Panc1 (cell line): ENCODE measurements around the gene PCCA. TPM values are rescaled to one million over a fixed set of nuclear protein-coding genes. Genes with fewer than 3 reads are reported as not detected.

ENCODE experiments used
- ATAC-seq: fragments of 200-7000 bp; cut with Tn5 transposase; 2 replicates; pipeline ENCODE4 v1.9.1; 2020; ENCODE audit warnings: mild to moderate bottlenecking, moderate library complexity
- BruUV-seq: library from RNA; stranded (reverse); fragments of 400-500 nt; replicated peaks from 2 replicates; lab custom pipeline; 2021; lab: Mats Ljungman, UMichigan
- CTCF ChIA-PET: fragments of 300-600 bp; sonication (Branson Sonifier 250); formaldehyde crosslinking; loops from one replicate; lab custom pipeline; 2022; ENCODE audit warnings: antibody characterized with exemption; lab: Charles Lee
- POLR2A ChIA-PET: fragments of 300-600 bp; sonication (Branson Sonifier 250); formaldehyde crosslinking; loops from one replicate; lab custom pipeline; 2022; ENCODE audit warnings: antibody characterized with exemption; lab: Charles Lee
- DNase-seq: peaks from one replicate; pipeline ENCODE4 v3.0.0-alpha.2; 2010; ENCODE audit warnings: low read depth, low spot score
- H3K27ac ChIP-seq: 2 replicates; pipeline ENCODE4 v1.5.1; 2011; ENCODE audit warnings: mild to moderate bottlenecking, low read length, inconsistent platforms
- H3K27me3 ChIP-seq: fragments of 200-500 bp; sonication (Bioruptor generic); 2 replicates; pipeline ENCODE4 v1.6.0; 2014; ENCODE audit warnings: low read length, inconsistent platforms; ENCODE audit not compliant: control insufficient read depth, insufficient read depth
- H3K36me3 ChIP-seq: fragments of 200-500 bp; sonication (Bioruptor generic); 2 replicates; pipeline ENCODE4 v1.5.1; 2014; ENCODE audit warnings: inconsistent platforms, mild to moderate bottlenecking, low read length, moderate library complexity; ENCODE audit not compliant: control insufficient read depth, insufficient read depth
- H3K4me1 ChIP-seq: 2 replicates; pipeline ENCODE4 v1.5.1; 2011; ENCODE audit warnings: inconsistent platforms, mild to moderate bottlenecking, low read length, moderate library complexity; ENCODE audit not compliant: control insufficient read depth, insufficient read depth
- H3K4me3 ChIP-seq, 2 experiments: 2 replicates each; pipeline ENCODE4 v1.5.1; 2011 to 2012; ENCODE audit warnings: low read depth in 2 of 2, low read length in 2 of 2, mild to moderate bottlenecking in 2 of 2, inconsistent platforms in 1 of 2, moderate library complexity in 1 of 2
- H3K9me3 ChIP-seq: fragments of 200-500 bp; sonication (Bioruptor generic); 2 replicates; pipeline ENCODE4 v1.5.1; 2014; ENCODE audit warnings: low read depth, mild to moderate bottlenecking, inconsistent platforms, low read length, moderate library complexity; ENCODE audit not compliant: control insufficient read depth, insufficient read depth
- POLR2AphosphoS5 ChIP-seq: IDR thresholded peaks from 2 replicates; pipeline ENCODE4 v1.6.1; 2012; ENCODE audit warnings: mild to moderate bottlenecking, low read depth, low read length, moderate library complexity
- SIN3A ChIP-seq: IDR thresholded peaks from 2 replicates; pipeline ENCODE4 v1.6.1; 2012; ENCODE audit warnings: low read depth, mild to moderate bottlenecking, low read length, moderate library complexity, borderline replicate concordance; ENCODE audit not compliant: insufficient read depth
- TCF7L2 ChIP-seq: IDR thresholded peaks from 2 replicates; pipeline ENCODE4 v1.6.1; 2011; ENCODE audit warnings: mild to moderate bottlenecking, low read depth, low read length, inconsistent platforms
- in situ Hi-C: cut with HindIII; loops from 2 replicates; pipeline ENCODE4 v1.10.0; 2016; ENCODE audit warnings: low sequenced_read_pairs, low pct_unique_long_range_greater_than_20kb
- intact Hi-C: fragments of 100-400 bp; cut with micrococcal nuclease; formaldehyde crosslinking; loops from one replicate; pipeline ENCODE4 v1.10.0; 2022; ENCODE audit not compliant: unreplicated experiment
- total RNA-seq: library from RNA; stranded (reverse); gene quantifications from one replicate; pipeline ENCODE4 v1.2.1, GENCODE V29; 2021; ENCODE audit not compliant: unreplicated experiment
- TF ChIP-seq, protein P1 (sequence below): fragments of 450-650 bp; IDR thresholded peaks from 2 replicates; pipeline ENCODE4 v1.5.1; 2017; ENCODE audit warnings: mild to moderate bottlenecking
- TF ChIP-seq, protein P2 (sequence below), 2 experiments: IDR thresholded peaks; 2 replicates each; pipeline ENCODE4 v1.6.1; 2011 to 2012; ENCODE audit warnings: low read depth in 2 of 2, control low read depth in 1 of 2, low read length in 1 of 2, mild to moderate bottlenecking in 1 of 2, moderate library complexity in 1 of 2; ENCODE audit not compliant: insufficient read depth in 1 of 2

PCCA gene
- total RNA-seq, 1 experiment from 2014 or later: 14.7 TPM

DNA sequence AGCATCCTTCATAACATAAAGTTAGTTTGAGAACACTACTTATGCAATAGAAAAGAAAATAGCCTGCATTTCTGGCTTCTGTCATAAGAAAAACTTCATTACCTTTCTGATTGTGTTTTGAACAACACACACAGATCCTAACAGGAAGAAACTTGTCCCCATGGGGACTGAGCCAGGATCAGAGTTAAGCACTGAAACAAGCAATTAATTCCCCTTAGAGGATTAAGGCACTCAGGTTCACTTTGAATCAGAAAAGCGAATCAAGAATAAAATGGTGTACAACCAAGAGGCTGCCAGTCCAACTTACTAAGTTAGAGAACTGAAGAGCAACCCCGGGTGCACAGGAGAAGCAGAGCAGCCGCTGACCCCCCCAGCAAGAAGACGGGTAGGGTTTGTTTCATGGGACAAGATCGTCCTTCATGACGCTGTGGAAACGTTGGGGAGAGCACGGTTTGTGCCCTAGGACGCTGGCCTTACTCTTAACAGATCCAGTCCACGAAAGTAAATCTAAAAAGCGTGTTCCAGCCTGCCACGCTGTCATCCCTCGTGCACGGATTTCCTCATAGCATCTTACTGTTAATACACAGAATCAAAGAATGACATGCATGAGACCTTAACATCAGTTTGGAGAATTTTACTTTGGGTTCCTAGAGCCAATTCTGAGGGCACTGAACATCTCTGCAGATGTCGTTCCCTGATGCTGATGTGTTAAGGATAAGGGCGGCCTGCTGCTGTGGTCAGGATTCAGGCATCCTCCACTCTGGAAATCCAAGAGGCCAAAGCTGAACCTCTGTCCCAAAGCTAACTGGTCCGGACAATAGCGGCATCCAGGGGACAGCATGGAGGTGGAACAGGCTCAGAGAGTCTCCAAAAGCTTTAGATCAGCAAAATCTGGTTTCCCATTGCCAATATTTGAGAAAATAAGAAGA, 453.3 kb downstream of the PCCA start:
- Histone ChIP-seq H3K27me3 (no peaks in the 10 kb centered on the region), H3K9me3 (no peaks in the 10 kb centered on the region), H3K4me1 (no peaks in the 10 kb centered on the region), H3K36me3 (no peaks in the 10 kb centered on the region), H3K27ac (no peak overlapping the region), H3K4me3 (no peak overlapping the region)
- no TSS peak for BruUV-seq
- in situ Hi-C loops: no loop called here
- ChIA-PET POLR2A (no interaction called here), CTCF (interaction anchor here (0.6 kb wide), 1 partner anchor 864 kb away, joined by 3 read pairs; no protein-coding TSS in a partner anchor)
- ATAC-seq (no peak), DNase-seq (no peak)
- intact Hi-C loops: no loop called here
- TF ChIP-seq, protein P1, sequence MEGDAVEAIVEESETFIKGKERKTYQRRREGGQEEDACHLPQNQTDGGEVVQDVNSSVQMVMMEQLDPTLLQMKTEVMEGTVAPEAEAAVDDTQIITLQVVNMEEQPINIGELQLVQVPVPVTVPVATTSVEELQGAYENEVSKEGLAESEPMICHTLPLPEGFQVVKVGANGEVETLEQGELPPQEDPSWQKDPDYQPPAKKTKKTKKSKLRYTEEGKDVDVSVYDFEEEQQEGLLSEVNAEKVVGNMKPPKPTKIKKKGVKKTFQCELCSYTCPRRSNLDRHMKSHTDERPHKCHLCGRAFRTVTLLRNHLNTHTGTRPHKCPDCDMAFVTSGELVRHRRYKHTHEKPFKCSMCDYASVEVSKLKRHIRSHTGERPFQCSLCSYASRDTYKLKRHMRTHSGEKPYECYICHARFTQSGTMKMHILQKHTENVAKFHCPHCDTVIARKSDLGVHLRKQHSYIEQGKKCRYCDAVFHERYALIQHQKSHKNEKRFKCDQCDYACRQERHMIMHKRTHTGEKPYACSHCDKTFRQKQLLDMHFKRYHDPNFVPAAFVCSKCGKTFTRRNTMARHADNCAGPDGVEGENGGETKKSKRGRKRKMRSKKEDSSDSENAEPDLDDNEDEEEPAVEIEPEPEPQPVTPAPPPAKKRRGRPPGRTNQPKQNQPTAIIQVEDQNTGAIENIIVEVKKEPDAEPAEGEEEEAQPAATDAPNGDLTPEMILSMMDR: no peak
- TF ChIP-seq SIN3A (no peak), POLR2AphosphoS5 (no peak), TCF7L2 (no peak)
- TF ChIP-seq, protein P2, sequence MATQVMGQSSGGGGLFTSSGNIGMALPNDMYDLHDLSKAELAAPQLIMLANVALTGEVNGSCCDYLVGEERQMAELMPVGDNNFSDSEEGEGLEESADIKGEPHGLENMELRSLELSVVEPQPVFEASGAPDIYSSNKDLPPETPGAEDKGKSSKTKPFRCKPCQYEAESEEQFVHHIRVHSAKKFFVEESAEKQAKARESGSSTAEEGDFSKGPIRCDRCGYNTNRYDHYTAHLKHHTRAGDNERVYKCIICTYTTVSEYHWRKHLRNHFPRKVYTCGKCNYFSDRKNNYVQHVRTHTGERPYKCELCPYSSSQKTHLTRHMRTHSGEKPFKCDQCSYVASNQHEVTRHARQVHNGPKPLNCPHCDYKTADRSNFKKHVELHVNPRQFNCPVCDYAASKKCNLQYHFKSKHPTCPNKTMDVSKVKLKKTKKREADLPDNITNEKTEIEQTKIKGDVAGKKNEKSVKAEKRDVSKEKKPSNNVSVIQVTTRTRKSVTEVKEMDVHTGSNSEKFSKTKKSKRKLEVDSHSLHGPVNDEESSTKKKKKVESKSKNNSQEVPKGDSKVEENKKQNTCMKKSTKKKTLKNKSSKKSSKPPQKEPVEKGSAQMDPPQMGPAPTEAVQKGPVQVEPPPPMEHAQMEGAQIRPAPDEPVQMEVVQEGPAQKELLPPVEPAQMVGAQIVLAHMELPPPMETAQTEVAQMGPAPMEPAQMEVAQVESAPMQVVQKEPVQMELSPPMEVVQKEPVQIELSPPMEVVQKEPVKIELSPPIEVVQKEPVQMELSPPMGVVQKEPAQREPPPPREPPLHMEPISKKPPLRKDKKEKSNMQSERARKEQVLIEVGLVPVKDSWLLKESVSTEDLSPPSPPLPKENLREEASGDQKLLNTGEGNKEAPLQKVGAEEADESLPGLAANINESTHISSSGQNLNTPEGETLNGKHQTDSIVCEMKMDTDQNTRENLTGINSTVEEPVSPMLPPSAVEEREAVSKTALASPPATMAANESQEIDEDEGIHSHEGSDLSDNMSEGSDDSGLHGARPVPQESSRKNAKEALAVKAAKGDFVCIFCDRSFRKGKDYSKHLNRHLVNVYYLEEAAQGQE (IDR thresholded peaks at IDR 0.05; ENCODE audit: insufficient read depth in 1 of 2, low read depth in 2 of 2, low read length in 1 of 2): no peak

DNA sequence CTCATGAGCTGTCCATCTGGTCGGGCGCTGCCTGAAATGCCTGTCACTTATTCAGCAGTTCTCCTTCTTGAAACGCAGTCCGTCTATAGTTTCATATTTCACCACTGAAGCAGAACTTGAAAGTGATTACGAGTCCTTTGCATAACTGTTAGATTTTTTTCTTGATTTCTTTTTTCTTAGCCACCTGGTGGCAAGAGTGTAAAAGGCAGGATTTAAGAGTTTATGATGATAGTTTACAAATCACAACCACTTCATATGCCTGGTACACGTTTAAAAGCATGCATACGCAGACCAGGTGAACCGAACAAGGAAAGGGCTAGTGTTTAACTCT, 453.9 kb downstream of the PCCA start:
- H3K9me3 ChIP-seq: no peaks in the 10 kb centered on the region
- in situ Hi-C loops (no loop called here), intact Hi-C loops (no loop called here)
- H3K27ac ChIP-seq: no peak overlapping the region
- TF ChIP-seq, protein P2 (IDR thresholded peaks at IDR 0.05; ENCODE audit: insufficient read depth in 1 of 2, low read depth in 2 of 2, low read length in 1 of 2): no peak
- TF ChIP-seq TCF7L2: no peak
- peaks cover 5% of the 10 kb centered on the region for H3K4me1 ChIP-seq
- DNase-seq: no peak
- no peak overlapping the region for H3K4me3 ChIP-seq
- H3K27me3 ChIP-seq: no peaks in the 10 kb centered on the region
- ChIA-PET POLR2A (no interaction called here), CTCF (interaction anchor here (0.6 kb wide), 1 partner anchor 865 kb away, joined by 3 read pairs; no protein-coding TSS in a partner anchor)
- ATAC-seq: no peak
- BruUV-seq: no TSS peak
- no peaks in the 10 kb centered on the region for H3K36me3 ChIP-seq
